ENCODE results near the gene DGUOK. TPM values are rescaled to one million over a fixed set of nuclear protein-coding genes. Genes with fewer than 3 reads are reported as not detected.

Gene DGUOK
- total and polyA plus RNA-seq, 2 experiments from 2014 or later = 68.4 to 287 TPM

- H3K4me2 ChIP-seq = no peak overlapping the region
- H3K4me1 ChIP-seq (ENCODE audit: insufficient read depth) = 0 out of 2 replicates have a peak, but pooled peaks cover 3% of the 10 kb centered on the region
- H3K4me1 Mint-ChIP-seq = peaks cover 6% of the 10 kb centered on the region; the same call in 2 of the 3 replicates
- no peak for DNase-seq (ENCODE audit: low spot score)
- H3K27ac Mint-ChIP-seq = no peak overlapping the region
- H3K9me2 ChIP-seq (ENCODE audit: insufficient read depth) = no peaks in the 10 kb centered on the region
- TF ChIP-seq JUNB (IDR thresholded peaks at IDR 0.05; ENCODE audit: unreplicated experiment) (no peak), ZNF114 (CRISPR knock-in tag; IDR thresholded peaks at IDR 0.05) (no peak), NANOG (IDR thresholded peaks at IDR 0.05; ENCODE audit: borderline replicate concordance) (no peak), ZNF462 (CRISPR knock-in tag; IDR thresholded peaks at IDR 0.05) (no peak), EZH2phosphoT487 (IDR thresholded peaks at IDR 0.05; ENCODE audit: unreplicated experiment) (no peak), REST (IDR thresholded peaks at IDR 0.05; ENCODE audit: unreplicated experiment) (no peak), ZNF331 (CRISPR knock-in tag; IDR thresholded peaks at IDR 0.05; ENCODE audit: low read depth) (no peak), POLR2AphosphoS5 (IDR thresholded peaks at IDR 0.05; ENCODE audit: low read depth) (no peak), EZH2 (IDR thresholded peaks at IDR 0.05; ENCODE audit: low read depth, unreplicated experiment) (no peak), CREB1 (CRISPR knock-in tag; IDR thresholded peaks at IDR 0.05; ENCODE audit: low read depth) (no peak), STAT1 (IDR thresholded peaks at IDR 0.05; ENCODE audit: unreplicated experiment) (no peak)
- TF ChIP-seq, protein P1, sequence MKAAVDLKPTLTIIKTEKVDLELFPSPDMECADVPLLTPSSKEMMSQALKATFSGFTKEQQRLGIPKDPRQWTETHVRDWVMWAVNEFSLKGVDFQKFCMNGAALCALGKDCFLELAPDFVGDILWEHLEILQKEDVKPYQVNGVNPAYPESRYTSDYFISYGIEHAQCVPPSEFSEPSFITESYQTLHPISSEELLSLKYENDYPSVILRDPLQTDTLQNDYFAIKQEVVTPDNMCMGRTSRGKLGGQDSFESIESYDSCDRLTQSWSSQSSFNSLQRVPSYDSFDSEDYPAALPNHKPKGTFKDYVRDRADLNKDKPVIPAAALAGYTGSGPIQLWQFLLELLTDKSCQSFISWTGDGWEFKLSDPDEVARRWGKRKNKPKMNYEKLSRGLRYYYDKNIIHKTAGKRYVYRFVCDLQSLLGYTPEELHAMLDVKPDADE (IDR thresholded peaks at IDR 0.05) = no peak
- TF ChIP-seq, protein P2, sequence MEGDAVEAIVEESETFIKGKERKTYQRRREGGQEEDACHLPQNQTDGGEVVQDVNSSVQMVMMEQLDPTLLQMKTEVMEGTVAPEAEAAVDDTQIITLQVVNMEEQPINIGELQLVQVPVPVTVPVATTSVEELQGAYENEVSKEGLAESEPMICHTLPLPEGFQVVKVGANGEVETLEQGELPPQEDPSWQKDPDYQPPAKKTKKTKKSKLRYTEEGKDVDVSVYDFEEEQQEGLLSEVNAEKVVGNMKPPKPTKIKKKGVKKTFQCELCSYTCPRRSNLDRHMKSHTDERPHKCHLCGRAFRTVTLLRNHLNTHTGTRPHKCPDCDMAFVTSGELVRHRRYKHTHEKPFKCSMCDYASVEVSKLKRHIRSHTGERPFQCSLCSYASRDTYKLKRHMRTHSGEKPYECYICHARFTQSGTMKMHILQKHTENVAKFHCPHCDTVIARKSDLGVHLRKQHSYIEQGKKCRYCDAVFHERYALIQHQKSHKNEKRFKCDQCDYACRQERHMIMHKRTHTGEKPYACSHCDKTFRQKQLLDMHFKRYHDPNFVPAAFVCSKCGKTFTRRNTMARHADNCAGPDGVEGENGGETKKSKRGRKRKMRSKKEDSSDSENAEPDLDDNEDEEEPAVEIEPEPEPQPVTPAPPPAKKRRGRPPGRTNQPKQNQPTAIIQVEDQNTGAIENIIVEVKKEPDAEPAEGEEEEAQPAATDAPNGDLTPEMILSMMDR (conservative IDR thresholded peaks at IDR 0.05; ENCODE audit: low read depth in 2 of 2) = no peak
- H3K9me3 Mint-ChIP-seq = no peaks in the 10 kb centered on the region
- no peak for ATAC-seq
- no peak overlapping the region for H2AFZ ChIP-seq
- no peak overlapping the region for H3K27ac ChIP-seq (ENCODE audit: low read depth)
- H3K27me3 ChIP-seq (ENCODE audit: insufficient read depth) = no peaks in the 10 kb centered on the region
- H3K27me3 Mint-ChIP-seq (ENCODE audit: insufficient read depth, low read depth, poor library complexity) = peaks cover 4% of the 10 kb centered on the region
- no peak overlapping the region for H3K4me3 ChIP-seq
- H4K20me1 ChIP-seq (replicated peaks; ENCODE audit: insufficient read depth) = 0 out of 2 replicates have a peak, but pooled peaks cover 2% of the 10 kb centered on the region
- no peaks in the 10 kb centered on the region for H3K36me3 Mint-ChIP-seq (ENCODE audit: low read depth)
- no peaks in the 10 kb centered on the region for H3K36me3 ChIP-seq (ENCODE audit: insufficient read depth)
- no peak overlapping the region for H3K4me3 Mint-ChIP-seq
- H3F3A ChIP-seq (replicated peaks; ENCODE audit: low read depth) = no peaks in the 10 kb centered on the region
- no peaks in the 10 kb centered on the region for H3K79me2 ChIP-seq (replicated peaks; ENCODE audit: insufficient read depth)
These were observed 15.0 kb upstream of the DGUOK start for GRCh38 chr2:73911548-73912208.

Measured in GM23338 (cell line).